ENCODE measurements around the gene TPGS1. TPM values are rescaled to one million over a fixed set of nuclear protein-coding genes. Genes with fewer than 3 reads are reported as not detected.

TPGS1 gene
- total and polyA plus RNA-seq, 11 donors, result 5.7 to 39.3 (median 11.7) TPM

DNA sequence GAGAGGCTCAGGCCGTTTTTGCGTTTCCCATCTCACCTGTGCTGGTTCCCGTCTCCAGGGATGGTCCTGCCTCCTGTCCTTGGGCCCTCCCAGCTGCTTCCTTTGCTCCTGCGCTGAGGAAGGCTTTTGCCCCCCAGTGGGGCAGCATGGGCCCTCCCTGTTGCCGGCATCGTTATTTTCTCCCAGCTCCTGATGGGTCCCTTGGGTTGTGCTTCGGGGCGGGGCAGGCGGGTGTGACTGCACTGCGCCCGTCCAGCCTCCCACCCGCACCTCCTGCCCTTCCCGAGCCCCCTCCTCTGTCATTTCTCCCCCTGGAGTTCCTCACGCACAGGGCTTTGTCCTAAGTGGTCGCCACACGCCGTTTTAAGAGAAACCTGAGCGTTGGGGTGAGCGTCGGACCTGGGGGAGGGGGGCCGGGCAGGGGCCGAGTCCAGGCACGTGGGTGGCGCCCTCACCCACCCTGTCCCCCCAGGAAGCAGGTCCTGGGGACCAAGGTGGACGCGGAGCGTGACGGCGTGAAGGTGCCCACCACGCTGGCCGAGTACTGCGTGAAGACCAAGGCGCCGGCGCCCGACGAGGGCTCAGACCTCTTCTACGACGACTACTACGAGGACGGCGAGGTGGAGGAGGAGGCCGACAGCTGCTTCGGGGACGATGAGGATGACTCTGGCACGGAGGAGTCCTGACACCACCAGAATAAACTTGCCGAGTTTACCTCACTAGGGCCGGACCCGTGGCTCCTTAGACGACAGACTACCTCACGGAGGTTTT lies 33.8 kb downstream of the TPGS1 start:
- TF ChIP-seq, protein P1, sequence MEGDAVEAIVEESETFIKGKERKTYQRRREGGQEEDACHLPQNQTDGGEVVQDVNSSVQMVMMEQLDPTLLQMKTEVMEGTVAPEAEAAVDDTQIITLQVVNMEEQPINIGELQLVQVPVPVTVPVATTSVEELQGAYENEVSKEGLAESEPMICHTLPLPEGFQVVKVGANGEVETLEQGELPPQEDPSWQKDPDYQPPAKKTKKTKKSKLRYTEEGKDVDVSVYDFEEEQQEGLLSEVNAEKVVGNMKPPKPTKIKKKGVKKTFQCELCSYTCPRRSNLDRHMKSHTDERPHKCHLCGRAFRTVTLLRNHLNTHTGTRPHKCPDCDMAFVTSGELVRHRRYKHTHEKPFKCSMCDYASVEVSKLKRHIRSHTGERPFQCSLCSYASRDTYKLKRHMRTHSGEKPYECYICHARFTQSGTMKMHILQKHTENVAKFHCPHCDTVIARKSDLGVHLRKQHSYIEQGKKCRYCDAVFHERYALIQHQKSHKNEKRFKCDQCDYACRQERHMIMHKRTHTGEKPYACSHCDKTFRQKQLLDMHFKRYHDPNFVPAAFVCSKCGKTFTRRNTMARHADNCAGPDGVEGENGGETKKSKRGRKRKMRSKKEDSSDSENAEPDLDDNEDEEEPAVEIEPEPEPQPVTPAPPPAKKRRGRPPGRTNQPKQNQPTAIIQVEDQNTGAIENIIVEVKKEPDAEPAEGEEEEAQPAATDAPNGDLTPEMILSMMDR (IDR thresholded peaks at IDR 0.05), result no peak
- TF ChIP-seq POLR2A (IDR thresholded peaks at IDR 0.05), result no peak
- WGBS, 4 donors, result 89 to 92% (median 90%) methylated on average over 51 of the region's 51 CpGs
- Histone ChIP-seq H3K27ac (no peak overlapping the region), H3K9me3 (no peaks in the 10 kb centered on the region), H3K4me3 (no peak overlapping the region), H3K36me3 (peaks cover 2 to 62% (median 52%) of the 10 kb centered on the region in 9 donors), H3K4me1 (peaks cover 0 to 23% (median 2%) of the 10 kb centered on the region in 12 donors), H3K27me3 (no peaks in the 10 kb centered on the region)
- intact Hi-C loops (cut with DNase I), result loop anchor here in 2 of 10 donors (10.0 kb wide), 1 partner anchor 194 kb away; no protein-coding TSS in a partner anchor
- no peak for DNase-seq
- no peak for ATAC-seq

DNA sequence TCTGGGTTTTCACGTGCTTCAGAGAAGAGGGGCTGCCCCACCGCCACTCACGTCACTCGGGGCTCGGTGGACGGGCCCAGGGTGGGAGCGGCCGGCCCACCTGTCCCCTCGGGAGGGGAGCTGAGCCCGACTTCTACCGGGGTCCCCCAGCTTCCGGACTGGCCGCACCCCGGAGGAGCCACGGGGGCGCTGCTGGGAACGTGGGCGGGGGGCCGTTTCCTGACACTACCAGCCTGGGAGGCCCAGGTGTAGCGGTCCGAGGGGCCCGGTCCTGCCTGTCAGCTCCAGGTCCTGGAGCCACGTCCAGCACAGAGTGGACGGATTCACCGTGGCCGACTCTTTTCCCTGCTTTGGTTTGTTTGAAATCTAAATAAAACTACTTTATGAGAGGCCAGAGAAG lies 34.4 kb downstream of the TPGS1 start:
- no peak overlapping the region for H3K27ac ChIP-seq
- H3K9me3 ChIP-seq, result no peaks in the 10 kb centered on the region
- intact Hi-C loops (cut with DNase I), result loop anchor here in 2 of 10 donors (10.0 kb wide), 1 partner anchor 193 kb away; no protein-coding TSS in a partner anchor
- peaks cover 2 to 55% (median 45%) of the 10 kb centered on the region in 9 donors for H3K36me3 ChIP-seq
- ATAC-seq, result no peak
- 92 to 95% (median 93%) methylated on average over 2 to 26 of the region's 26 CpGs for WGBS, 4 donors
- H3K27me3 ChIP-seq, result no peaks in the 10 kb centered on the region
- DNase-seq, result no peak
- no peak overlapping the region for H3K4me3 ChIP-seq
- TF ChIP-seq, protein P1 (IDR thresholded peaks at IDR 0.05), result no peak
- TF ChIP-seq POLR2A (IDR thresholded peaks at IDR 0.05), result no peak
- peaks cover 0 to 23% (median 2%) of the 10 kb centered on the region in 12 donors for H3K4me1 ChIP-seq

DNA sequence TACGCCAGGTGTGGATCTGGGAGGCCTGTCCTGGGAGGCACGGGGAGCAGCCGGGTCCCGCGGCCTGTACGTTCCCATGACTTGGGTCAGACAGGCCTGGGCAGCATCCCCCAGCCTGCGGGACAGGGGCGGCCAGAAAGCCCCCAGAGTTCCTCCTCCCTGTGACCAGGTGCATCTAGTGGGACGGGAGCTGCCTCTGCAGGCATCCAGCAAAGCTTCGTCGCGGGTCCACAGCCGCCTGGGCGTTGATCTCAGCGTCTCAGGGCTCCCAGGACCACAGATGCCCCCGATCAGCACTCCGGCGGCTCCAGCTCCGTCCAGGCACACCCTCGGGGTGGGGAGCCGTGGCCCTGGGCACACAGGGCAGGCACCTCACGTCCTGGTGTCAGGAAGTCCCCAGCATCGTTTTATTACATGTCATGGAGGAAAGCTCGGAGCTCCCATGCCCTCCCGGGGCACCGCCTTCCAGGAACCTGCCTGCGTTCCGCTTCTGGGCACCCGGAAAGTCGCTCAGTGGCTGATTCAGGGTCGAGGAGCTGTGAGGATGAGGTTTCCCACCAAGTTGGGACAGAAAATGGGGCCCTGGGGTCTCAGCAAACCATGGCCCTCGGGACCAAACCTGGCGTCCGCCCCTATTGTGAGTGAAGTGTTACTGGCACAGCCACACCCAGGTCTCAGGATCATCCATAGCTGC lies 35.0 kb downstream of the TPGS1 start:
- Histone ChIP-seq H3K27ac (no peak overlapping the region), H3K36me3 (peaks cover 0 to 49% (median 40%) of the 10 kb centered on the region in 9 donors), H3K9me3 (no peaks in the 10 kb centered on the region), H3K4me1 (peaks cover 0 to 23% (median 2%) of the 10 kb centered on the region in 12 donors), H3K27me3 (no peaks in the 10 kb centered on the region), H3K4me3 (no peak overlapping the region)
- intact Hi-C loops (cut with DNase I), result loop anchor here in 2 of 10 donors (10.0 kb wide), 1 partner anchor 192 kb away; no protein-coding TSS in a partner anchor
- DNase-seq (no peak), ATAC-seq (peak in 1 of 4 donors; percentile 7)
- TF ChIP-seq, protein P1 (IDR thresholded peaks at IDR 0.05), result no peak
- no peak for TF ChIP-seq POLR2A (IDR thresholded peaks at IDR 0.05)
- 89 to 92% (median 91%) methylated on average over 28 to 34 of the region's 34 CpGs for WGBS, 4 donors
